ENCODE results near the gene H6PD. TPM values are rescaled to one million over a fixed set of nuclear protein-coding genes. Genes with fewer than 3 reads are reported as not detected.

H6PD gene
- total RNA-seq, 1 donor from 2014 or later = 37.0 TPM

DNA sequence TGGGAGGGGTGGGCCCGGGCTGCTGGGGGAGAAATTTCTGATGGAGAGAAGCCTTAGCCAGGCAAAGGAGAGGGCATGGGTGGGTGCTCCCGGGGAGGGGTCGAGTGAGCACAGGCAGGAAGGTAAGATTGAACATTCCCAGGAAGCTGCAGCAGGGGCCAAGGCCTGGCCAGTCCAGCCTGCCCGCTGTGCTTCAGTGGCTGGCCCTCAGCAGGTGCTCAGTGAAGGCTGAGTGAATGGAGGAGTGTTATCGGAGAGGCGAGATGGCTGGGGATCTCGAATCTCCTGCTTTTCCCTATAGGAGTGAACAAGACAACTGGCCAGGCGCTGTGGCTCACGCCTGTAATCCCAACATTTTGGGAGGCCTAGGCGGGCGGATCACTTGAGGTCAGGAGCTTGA is 79.0 kb downstream of the H6PD start:
- H3K9me3 Mint-ChIP-seq (ENCODE audit: low read depth) = no peaks in the 10 kb centered on the region
- H3K27me3 Mint-ChIP-seq (ENCODE audit: low read depth) = no peaks in the 10 kb centered on the region
- H3K27ac Mint-ChIP-seq (ENCODE audit: unreplicated experiment) = peak overlapping the region; percentile 99
- peaks cover 21% of the 10 kb centered on the region for H3K36me3 Mint-ChIP-seq (ENCODE audit: low read depth)
- TF ChIP-seq, protein P1, sequence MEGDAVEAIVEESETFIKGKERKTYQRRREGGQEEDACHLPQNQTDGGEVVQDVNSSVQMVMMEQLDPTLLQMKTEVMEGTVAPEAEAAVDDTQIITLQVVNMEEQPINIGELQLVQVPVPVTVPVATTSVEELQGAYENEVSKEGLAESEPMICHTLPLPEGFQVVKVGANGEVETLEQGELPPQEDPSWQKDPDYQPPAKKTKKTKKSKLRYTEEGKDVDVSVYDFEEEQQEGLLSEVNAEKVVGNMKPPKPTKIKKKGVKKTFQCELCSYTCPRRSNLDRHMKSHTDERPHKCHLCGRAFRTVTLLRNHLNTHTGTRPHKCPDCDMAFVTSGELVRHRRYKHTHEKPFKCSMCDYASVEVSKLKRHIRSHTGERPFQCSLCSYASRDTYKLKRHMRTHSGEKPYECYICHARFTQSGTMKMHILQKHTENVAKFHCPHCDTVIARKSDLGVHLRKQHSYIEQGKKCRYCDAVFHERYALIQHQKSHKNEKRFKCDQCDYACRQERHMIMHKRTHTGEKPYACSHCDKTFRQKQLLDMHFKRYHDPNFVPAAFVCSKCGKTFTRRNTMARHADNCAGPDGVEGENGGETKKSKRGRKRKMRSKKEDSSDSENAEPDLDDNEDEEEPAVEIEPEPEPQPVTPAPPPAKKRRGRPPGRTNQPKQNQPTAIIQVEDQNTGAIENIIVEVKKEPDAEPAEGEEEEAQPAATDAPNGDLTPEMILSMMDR (IDR thresholded peaks at IDR 0.05) = no peak
- no peak for DNase-seq (ENCODE audit: low spot score)
- H3K4me3 Mint-ChIP-seq (ENCODE audit: unreplicated experiment) = no peak overlapping the region
- H3K4me1 Mint-ChIP-seq (ENCODE audit: low read depth) = peaks cover 91% of the 10 kb centered on the region

GRCh38 chr1:9314111-9314510 is 79.5 kb downstream of the H6PD start:
- Mint-ChIP-seq H3K9me3 (ENCODE audit: low read depth) (no peaks in the 10 kb centered on the region), H3K36me3 (ENCODE audit: low read depth) (peaks cover 22% of the 10 kb centered on the region), H3K4me3 (ENCODE audit: unreplicated experiment) (no peak overlapping the region), H3K27ac (ENCODE audit: unreplicated experiment) (peak overlapping the region; percentile 99), H3K27me3 (ENCODE audit: low read depth) (no peaks in the 10 kb centered on the region), H3K4me1 (ENCODE audit: low read depth) (peaks cover 91% of the 10 kb centered on the region)
- TF ChIP-seq, protein P1 (IDR thresholded peaks at IDR 0.05) = peak; percentile 25
- no peak for DNase-seq (ENCODE audit: low spot score)

DNA sequence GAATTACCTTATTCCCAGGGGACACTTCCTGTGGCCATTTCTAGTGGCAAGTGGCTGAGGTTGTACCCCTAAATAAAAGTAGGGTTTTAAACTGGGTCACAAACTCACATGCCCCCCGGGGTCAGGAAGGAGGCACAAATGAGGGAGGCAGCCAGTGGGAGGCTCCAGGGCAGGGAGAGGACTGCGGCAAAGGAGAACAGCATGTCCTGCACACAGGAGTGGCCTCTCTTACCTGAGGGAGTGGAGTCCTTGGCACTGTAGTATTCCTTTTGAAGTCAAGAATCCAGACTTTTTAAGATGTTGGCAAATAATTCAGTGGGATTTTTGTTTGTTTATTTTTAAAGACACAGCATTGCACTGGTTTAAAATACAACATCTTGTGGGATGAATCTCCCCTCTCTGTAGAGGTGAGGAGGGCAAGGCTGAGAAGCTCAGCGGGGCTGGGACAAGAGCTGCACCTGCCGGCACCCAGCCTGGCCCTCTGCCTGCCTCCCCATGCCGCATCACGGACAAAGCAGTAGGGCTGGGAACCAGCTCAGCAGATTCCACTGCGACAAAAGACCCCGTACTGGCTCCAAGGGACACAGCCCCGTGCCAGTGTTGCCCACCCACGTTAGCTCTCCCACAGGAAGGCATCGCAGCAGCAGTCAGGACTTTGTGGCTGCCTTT is 80.3 kb downstream of the H6PD start:
- Mint-ChIP-seq H3K27me3 (ENCODE audit: low read depth) (no peaks in the 10 kb centered on the region), H3K4me1 (ENCODE audit: low read depth) (peaks cover 89% of the 10 kb centered on the region), H3K27ac (ENCODE audit: unreplicated experiment) (peak overlapping the region; percentile 99), H3K4me3 (ENCODE audit: unreplicated experiment) (peak overlapping the region; percentile 44), H3K9me3 (ENCODE audit: low read depth) (no peaks in the 10 kb centered on the region), H3K36me3 (ENCODE audit: low read depth) (peaks cover 21% of the 10 kb centered on the region)
- TF ChIP-seq, protein P1 (IDR thresholded peaks at IDR 0.05) = no peak
- no peak for DNase-seq (ENCODE audit: low spot score)

DNA sequence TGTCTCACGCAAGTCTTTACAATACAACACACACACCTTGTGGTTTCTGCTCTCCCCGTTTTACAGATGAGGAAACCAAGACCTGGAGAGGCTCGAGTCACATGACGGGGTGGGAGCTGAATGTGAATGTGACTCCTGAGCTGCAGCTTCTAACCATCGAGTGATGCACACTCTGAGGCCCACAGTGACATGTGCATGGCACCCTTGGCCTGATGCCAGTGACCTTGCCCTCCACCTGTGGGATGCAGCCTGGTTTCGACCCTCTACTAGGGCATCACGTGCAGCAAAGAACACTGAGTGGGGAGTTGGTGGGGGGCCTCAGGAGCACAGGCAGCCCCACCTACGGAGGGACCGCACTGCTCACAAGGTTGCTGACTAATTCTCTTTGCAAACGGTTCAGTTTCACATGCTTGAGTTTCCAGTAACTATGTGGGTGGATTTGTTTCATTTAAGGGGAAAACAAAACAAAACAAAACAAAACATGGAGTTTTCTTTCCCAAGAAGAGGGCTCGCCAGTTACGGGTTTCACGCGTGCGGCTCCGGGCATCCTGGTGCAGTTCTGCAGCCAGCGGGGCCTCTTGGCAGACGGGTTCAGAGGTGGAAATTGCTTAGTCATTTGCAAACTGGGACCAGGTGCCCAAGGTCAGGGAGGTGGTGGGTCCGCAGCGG is 81.0 kb downstream of the H6PD start:
- Mint-ChIP-seq H3K4me1 (ENCODE audit: low read depth) (peaks cover 89% of the 10 kb centered on the region), H3K9me3 (ENCODE audit: low read depth) (no peaks in the 10 kb centered on the region), H3K27me3 (ENCODE audit: low read depth) (no peaks in the 10 kb centered on the region), H3K36me3 (ENCODE audit: low read depth) (peaks cover 25% of the 10 kb centered on the region), H3K27ac (ENCODE audit: unreplicated experiment) (peak overlapping the region; percentile 99), H3K4me3 (ENCODE audit: unreplicated experiment) (peak overlapping the region; percentile 51)
- TF ChIP-seq, protein P1 (IDR thresholded peaks at IDR 0.05) = no peak
- no peak for DNase-seq (ENCODE audit: low spot score)

- H3K4me1 Mint-ChIP-seq (ENCODE audit: low read depth) = peaks cover 89% of the 10 kb centered on the region
- H3K36me3 Mint-ChIP-seq (ENCODE audit: low read depth) = peaks cover 25% of the 10 kb centered on the region
- peak overlapping the region; percentile 99 for H3K27ac Mint-ChIP-seq (ENCODE audit: unreplicated experiment)
- TF ChIP-seq, protein P1 (IDR thresholded peaks at IDR 0.05) = no peak
- no peaks in the 10 kb centered on the region for H3K27me3 Mint-ChIP-seq (ENCODE audit: low read depth)
- H3K4me3 Mint-ChIP-seq (ENCODE audit: unreplicated experiment) = no peak overlapping the region
- no peaks in the 10 kb centered on the region for H3K9me3 Mint-ChIP-seq (ENCODE audit: low read depth)
- no peak for DNase-seq (ENCODE audit: low spot score)
Observed at GRCh38 chr1:9316080-9316444, 81.5 kb downstream of the H6PD start.

Measured in chondrocyte (in vitro differentiated cells).